ENCODE results near the gene KANK2. TPM values are rescaled to one million over a fixed set of nuclear protein-coding genes. Genes with fewer than 3 reads are reported as not detected.

The KANK2 gene
- total and polyA plus RNA-seq, 10 of the 15 experiments (the other 5 are each of a cell fraction or from before 2014, with no cell fraction given): 4.9 to 33.0 (median 21.0) TPM

DNA sequence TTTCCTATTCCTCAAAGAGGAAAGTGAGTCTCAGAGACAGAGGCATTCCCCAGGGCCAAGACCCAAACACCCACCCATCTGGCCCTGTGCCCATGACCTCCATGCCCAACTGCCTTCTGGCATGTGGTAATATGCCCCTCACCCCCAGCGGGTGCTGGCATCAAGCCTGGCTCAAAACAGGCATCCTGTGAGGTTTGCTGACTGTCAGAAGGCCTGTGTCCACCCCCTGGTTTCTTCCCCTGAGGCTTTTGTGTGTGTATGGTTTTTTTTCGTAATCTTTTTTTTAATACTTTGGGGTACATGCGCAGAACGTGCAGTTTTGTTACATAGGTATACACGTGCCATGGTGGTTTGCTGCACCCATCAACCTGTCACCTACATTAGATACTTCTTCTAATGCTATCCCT lies 7.6 kb upstream of the KANK2 start (continued):
- TF ChIP-seq IRF5 (IDR thresholded peaks at IDR 0.05; ENCODE audit: borderline replicate concordance): no peak
- TF ChIP-seq SIN3A (IDR thresholded peaks at IDR 0.05; ENCODE audit: low read depth, low read length): no peak
- TF ChIP-seq POLR2AphosphoS2 (IDR thresholded peaks at IDR 0.05; ENCODE audit: low read depth, low read length): no peak
- TF ChIP-seq CBX5 (IDR thresholded peaks at IDR 0.05; ENCODE audit: low read depth): no peak
- TF ChIP-seq TARDBP (IDR thresholded peaks at IDR 0.05; ENCODE audit: borderline replicate concordance): no peak
- no peak for TF ChIP-seq CBX3 (IDR thresholded peaks at IDR 0.05; ENCODE audit: borderline replicate concordance, low read depth)
- TF ChIP-seq ZNF687 (IDR thresholded peaks at IDR 0.05): peak; percentile 36; the same call in 1 of the 2 replicates
- TF ChIP-seq ZBED1 (IDR thresholded peaks at IDR 0.05; ENCODE audit: borderline replicate concordance): no peak
- TF ChIP-seq CUX1 (IDR thresholded peaks at IDR 0.05; ENCODE audit: insufficient replicate concordance, low read depth, low read length): no peak
- no peak for TF ChIP-seq SIX5 (IDR thresholded peaks at IDR 0.05; ENCODE audit: low read depth, low read length, severe bottlenecking)
- no peak for TF ChIP-seq IKZF1 (conservative IDR thresholded peaks at IDR 0.05)
- TF ChIP-seq IRF4 (IDR thresholded peaks at IDR 0.05; ENCODE audit: low read depth, low read length): no peak
- peak; percentile 55; the same call in 1 of the 2 replicates for TF ChIP-seq ZNF384 (IDR thresholded peaks at IDR 0.05; ENCODE audit: borderline replicate concordance, low read depth, low read length)
- no peak for TF ChIP-seq STAT3 (IDR thresholded peaks at IDR 0.05; ENCODE audit: low read depth, low read length)
- TF ChIP-seq ZBTB40 (IDR thresholded peaks at IDR 0.05; ENCODE audit: borderline replicate concordance): no peak
- no peak for TF ChIP-seq POLR2A (IDR thresholded peaks at IDR 0.05; ENCODE audit: low read depth, low read length)
- TF ChIP-seq RAD21 (IDR thresholded peaks at IDR 0.05; ENCODE audit: insufficient read depth, low read depth, low read length): no peak

Measured in GM12878 (cell line).